GM12891 (cell line): Measurements from ENCODE around the gene TM2D1.

ENCODE experiments used
- DNase-seq: peaks from one replicate; pipeline ENCODE4 v3.0.0; 2011; ENCODE audit warnings: low spot score; ENCODE audit not compliant: insufficient read length
- FAIRE-seq: peaks from 2 replicates; lab custom pipeline; 2011; peaks lifted over from hg19 to GRCh38; lab: Jason Lieb, UNC
- PAX5 ChIP-seq: IDR thresholded peaks from 2 replicates; pipeline ENCODE4 v1.6.1; 2011; ENCODE audit warnings: low read length, moderate library complexity, mild to moderate bottlenecking; ENCODE audit not compliant: insufficient read depth, severe bottlenecking
- POLR2A ChIP-seq: IDR thresholded peaks from 2 replicates; pipeline ENCODE4 v1.6.1; 2011; ENCODE audit warnings: low read depth, low read length, control low read depth
- POLR2AphosphoS5 ChIP-seq: IDR thresholded peaks from 2 replicates; pipeline ENCODE4 v1.6.1; 2011; ENCODE audit warnings: low read depth, low read length, control low read depth
- POU2F2 ChIP-seq: IDR thresholded peaks from 2 replicates; pipeline ENCODE4 v1.6.1; 2011; ENCODE audit warnings: low read depth, mild to moderate bottlenecking, control low read depth, low read length, moderate library complexity
- SPI1 ChIP-seq: IDR thresholded peaks from 2 replicates; pipeline ENCODE4 v1.6.1; 2011; ENCODE audit warnings: low read depth, low read length, control low read depth
- TAF1 ChIP-seq: IDR thresholded peaks from 2 replicates; pipeline ENCODE4 v1.6.1; 2011; ENCODE audit warnings: low read depth, low read length, control low read depth

TM2D1 gene

GRCh38 chr1:61637470-61637869 lies 87.5 kb downstream of the TM2D1 start:
- FAIRE-seq: no peak
- TF ChIP-seq PAX5 (no peak), TAF1 (no peak), POLR2A (no peak), POU2F2 (no peak), POLR2AphosphoS5 (no peak), SPI1 (no peak)
- DNase-seq: no peak

GRCh38 chr1:61636814-61637213 lies 88.1 kb downstream of the TM2D1 start:
- TF ChIP-seq POLR2AphosphoS5 (no peak), SPI1 (no peak)
- no peak for DNase-seq
- FAIRE-seq: no peak

- DNase-seq (no peak), FAIRE-seq (no peak)
- TF ChIP-seq POLR2AphosphoS5 (no peak), TAF1 (no peak), POU2F2 (no peak), POLR2A (no peak), SPI1 (no peak), PAX5 (no peak)
Observed at GRCh38 chr1:61636376-61636775, 88.6 kb downstream of the TM2D1 start.

DNA sequence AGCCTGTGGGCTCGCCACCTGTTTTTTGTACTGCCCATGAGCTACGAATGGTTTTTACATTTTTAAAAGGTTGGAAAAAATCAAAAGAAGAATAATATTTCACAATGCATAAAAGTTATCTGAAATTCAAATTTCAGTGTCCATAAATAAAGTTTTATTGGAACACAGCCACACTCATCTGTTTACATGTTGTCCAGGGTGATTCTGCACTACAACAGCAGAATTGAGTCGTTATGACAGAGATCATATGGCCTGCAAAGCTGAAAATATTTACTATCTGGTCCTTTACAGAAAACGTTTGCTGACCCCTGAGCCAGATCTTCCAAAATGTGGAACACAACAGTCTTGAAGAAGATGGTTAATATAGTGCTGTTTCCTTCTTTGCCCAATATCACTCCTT lies 89.4 kb downstream of the TM2D1 start:
- TF ChIP-seq PAX5: no peak
- TF ChIP-seq POLR2AphosphoS5: no peak
- no peak for TF ChIP-seq SPI1
- no peak for TF ChIP-seq POLR2A
- TF ChIP-seq TAF1: no peak
- no peak for TF ChIP-seq POU2F2
- FAIRE-seq (no peak), DNase-seq (no peak)

- FAIRE-seq (no peak), DNase-seq (no peak)
- TF ChIP-seq PAX5 (no peak), POLR2A (no peak), SPI1 (no peak), TAF1 (no peak), POU2F2 (no peak), POLR2AphosphoS5 (no peak)
Observed at GRCh38 chr1:61631436-61631835, 93.5 kb downstream of the TM2D1 start.
